Measurements from ENCODE around the gene ACAA2.
"Not testable (repeated sequence)": the region's sequence is repeated elsewhere in the genome, so short reads cannot be mapped to it uniquely, and the experiment has no call there.

Gene ACAA2

GRCh38 chr18:49845629-49846360 is 32.5 kb upstream of the ACAA2 start:
- DNase-seq (ENCODE audit: low read depth) = no peak

GRCh38 chr18:49844903-49845302 is 31.6 kb upstream of the ACAA2 start:
- no peak for DNase-seq (ENCODE audit: low read depth)

GRCh38 chr18:49843778-49844625 is 30.7 kb upstream of the ACAA2 start:
- no peak for DNase-seq (ENCODE audit: low read depth)

GRCh38 chr18:49843131-49843530 is 29.8 kb upstream of the ACAA2 start:
- no peak for DNase-seq (ENCODE audit: low read depth)

GRCh38 chr18:49842656-49843055 is 29.3 kb upstream of the ACAA2 start:
- no peak for DNase-seq (ENCODE audit: low read depth)

- no peak for DNase-seq (ENCODE audit: low read depth)
Measured at GRCh38 chr18:49841236-49842217, 28.2 kb upstream of the ACAA2 start.

GRCh38 chr18:49839012-49839411 is 25.7 kb upstream of the ACAA2 start:
- DNase-seq (ENCODE audit: low read depth) = no peak

- DNase-seq (ENCODE audit: low read depth) = no peak
Measured at GRCh38 chr18:49838381-49838780, 25.0 kb upstream of the ACAA2 start.

GRCh38 chr18:49837889-49838288 is 24.6 kb upstream of the ACAA2 start:
- no peak for DNase-seq (ENCODE audit: low read depth)

- not testable (repeated sequence) for DNase-seq (ENCODE audit: low read depth)
Measured at GRCh38 chr18:49837316-49837835, 24.0 kb upstream of the ACAA2 start.

GRCh38 chr18:49835405-49835804 is 22.1 kb upstream of the ACAA2 start:
- DNase-seq (ENCODE audit: low read depth) = no peak

- DNase-seq (ENCODE audit: low read depth) = no peak
Measured at GRCh38 chr18:49834258-49834657, 20.9 kb upstream of the ACAA2 start.

- no peak for DNase-seq (ENCODE audit: low read depth)
Measured at GRCh38 chr18:49833814-49834213, 20.5 kb upstream of the ACAA2 start.

GRCh38 chr18:49832221-49832647 is 18.9 kb upstream of the ACAA2 start:
- no peak for DNase-seq (ENCODE audit: low read depth)

GRCh38 chr18:49827996-49828395 is 14.7 kb upstream of the ACAA2 start:
- no peak for DNase-seq (ENCODE audit: low read depth)

- no peak for DNase-seq (ENCODE audit: low read depth)
Measured at GRCh38 chr18:49819823-49820671, 6.7 kb upstream of the ACAA2 start.

GRCh38 chr18:49819071-49819662 is 5.8 kb upstream of the ACAA2 start:
- no peak for DNase-seq (ENCODE audit: low read depth)

GRCh38 chr18:49817947-49818346 is 4.6 kb upstream of the ACAA2 start:
- no peak for DNase-seq (ENCODE audit: low read depth)

- no peak for DNase-seq (ENCODE audit: low read depth)
Measured at GRCh38 chr18:49815927-49816326, 2.6 kb upstream of the ACAA2 start.

GRCh38 chr18:49814147-49814499 is 790 bp upstream of the ACAA2 start:
- peak; percentile 10 for DNase-seq (ENCODE audit: low read depth)

- peak; percentile 7 for DNase-seq (ENCODE audit: low read depth)
Measured at GRCh38 chr18:49813069-49813318, 339 bp downstream of the ACAA2 start.
